Endothelial cell of umbilical vein (primary cell): Measurements from ENCODE around the gene PIN1. TPM values are rescaled to one million over a fixed set of nuclear protein-coding genes. Genes with fewer than 3 reads are reported as not detected.

Experiments used
- BruUV-seq: library from RNA; stranded (reverse); fragments of 400-500 nt; replicated peaks from 2 replicates; lab custom pipeline; 2021; lab: Mats Ljungman, UMichigan
- CTCF ChIA-PET: fragments of 300-600, 350-600 bp; sonication (Branson Sonifier 250); formaldehyde crosslinking; loops from one replicate; lab custom pipeline; 2021; ENCODE audit warnings: antibody characterized with exemption, inconsistent platforms; lab: Charles Lee
- POLR2A ChIA-PET: fragments of 300-600, 350-600 bp; sonication (Branson Sonifier 250); formaldehyde crosslinking; loops from one replicate; lab custom pipeline; 2021; ENCODE audit warnings: antibody characterized with exemption, inconsistent platforms; lab: Charles Lee
- DNase-seq: peaks from one replicate; pipeline ENCODE4 v3.0.0-alpha.2; 2011; ENCODE audit warnings: low read depth, low spot score
- FAIRE-seq: peaks from 2 replicates; lab custom pipeline; 2011; peaks lifted over from hg19 to GRCh38; lab: Jason Lieb, UNC
- H2AFZ ChIP-seq: 2 replicates; pipeline ENCODE4 v1.6.0; 2012; ENCODE audit warnings: low read depth, low read length, control low read depth, inconsistent platforms
- H3K27ac ChIP-seq: 2 replicates; pipeline ENCODE4 v1.5.1; 2011; ENCODE audit warnings: low read depth, mild to moderate bottlenecking, control low read depth, low read length, moderate library complexity; ENCODE audit not compliant: insufficient read depth
- H3K27me3 ChIP-seq, 2 experiments: 2 replicates each; pipeline versions ENCODE4 v1.6.0 to v1.6.1; 2011; ENCODE audit warnings: low read length in 2 of 2, mixed read lengths in 1 of 2; ENCODE audit not compliant: control insufficient read depth in 2 of 2, insufficient read depth in 2 of 2
- H3K36me3 ChIP-seq, 2 experiments: 2 replicates in 1 of 2; 3 replicates in 1 of 2; pipeline ENCODE4 v1.5.1; 2011; ENCODE audit warnings: low read length in 2 of 2, mild to moderate bottlenecking in 1 of 2, moderate library complexity in 1 of 2; ENCODE audit not compliant: control insufficient read depth in 2 of 2, insufficient read depth in 2 of 2; ENCODE audit errors: extremely low read depth in 1 of 2
- H3K4me1 ChIP-seq: 3 replicates; pipeline ENCODE4 v1.5.1; 2011; ENCODE audit warnings: mild to moderate bottlenecking, low read length; ENCODE audit not compliant: control insufficient read depth, insufficient read depth; ENCODE audit errors: extremely low read depth
- H3K4me2 ChIP-seq: 2 replicates; pipeline ENCODE4 v1.6.1; 2011; ENCODE audit warnings: low read length, control low read depth, mixed read lengths; ENCODE audit not compliant: insufficient read depth
- H3K4me3 ChIP-seq, 3 experiments: fragments of 200-600 bp in 1 of 3; sonication (generic), shearing (Covaris generic) in 1 of 3; replicated peaks in 1 of 3; 2 replicates each; pipeline ENCODE4 v1.5.1; 2011 to 2016; ENCODE audit warnings: control low read depth in 3 of 3, low read length in 3 of 3, mild to moderate bottlenecking in 2 of 3, inconsistent platforms in 1 of 3, low read depth in 1 of 3, moderate library complexity in 1 of 3; ENCODE audit not compliant: insufficient read depth in 1 of 3
- H3K79me2 ChIP-seq: 2 replicates; pipeline ENCODE4 v1.6.0; 2012; ENCODE audit warnings: low read length, inconsistent platforms; ENCODE audit not compliant: control insufficient read depth, insufficient read depth
- H3K9ac ChIP-seq: replicated peaks from 2 replicates; pipeline ENCODE3; 2011; ENCODE audit warnings: low read length, control low read depth; ENCODE audit not compliant: insufficient read depth; ENCODE audit errors: extremely low read depth
- H3K9me1 ChIP-seq: replicated peaks from 3 replicates; pipeline ENCODE4 v1.6.0; 2011; ENCODE audit warnings: mild to moderate bottlenecking, low read length; ENCODE audit not compliant: control insufficient read depth, insufficient read depth; ENCODE audit errors: extremely low read depth
- H3K9me3 ChIP-seq: replicated peaks from 2 replicates; pipeline ENCODE4 v1.5.1; 2012; ENCODE audit warnings: low read length, inconsistent platforms; ENCODE audit not compliant: control insufficient read depth, insufficient read depth
- H4K20me1 ChIP-seq: replicated peaks from 2 replicates; pipeline ENCODE3; 2011; ENCODE audit warnings: mild to moderate bottlenecking, low read length; ENCODE audit not compliant: control insufficient read depth, insufficient read depth; ENCODE audit errors: extremely low read depth
- CTCF ChIP-seq, 2 donors: IDR thresholded peaks; 1 replicate in 1 of 2; 2 replicates in 1 of 2; pipeline ENCODE4 v1.5.1; 2011; ENCODE audit warnings: low read length in 2 of 2, mild to moderate bottlenecking in 2 of 2, moderate library complexity in 2 of 2, control low read depth in 1 of 2, inconsistent platforms in 1 of 2, low read depth in 1 of 2; ENCODE audit not compliant: insufficient read depth in 1 of 2; ENCODE audit errors: extremely low read depth in 1 of 2
- EZH2 ChIP-seq: IDR thresholded peaks from 2 replicates; pipeline ENCODE4 v1.6.1; 2012; ENCODE audit warnings: borderline replicate concordance, low read depth, mild to moderate bottlenecking, moderate library complexity, low read length, inconsistent platforms; ENCODE audit not compliant: severe bottlenecking
- FOS ChIP-seq: IDR thresholded peaks from 2 replicates; pipeline ENCODE4 v1.6.1; 2011; ENCODE audit warnings: mild to moderate bottlenecking, low read length, moderate library complexity, borderline replicate concordance; ENCODE audit not compliant: insufficient read depth
- GATA2 ChIP-seq: IDR thresholded peaks from 2 replicates; pipeline ENCODE4 v1.7.0; 2011; ENCODE audit warnings: low read depth, mild to moderate bottlenecking, moderate library complexity, mixed read lengths, low read length; ENCODE audit not compliant: insufficient read length, insufficient read depth
- JUN ChIP-seq: IDR thresholded peaks from 2 replicates; pipeline ENCODE4 v1.6.1; 2011; ENCODE audit warnings: borderline replicate concordance, low read depth; ENCODE audit not compliant: insufficient read length, insufficient read depth
- MAX ChIP-seq: IDR thresholded peaks from 2 replicates; pipeline ENCODE4 v1.6.1; 2011; ENCODE audit not compliant: insufficient read depth, insufficient read length
- POLR2A ChIP-seq: IDR thresholded peaks from 2 replicates; pipeline ENCODE4 v1.6.1; 2012; ENCODE audit warnings: low read depth, mild to moderate bottlenecking, control low read depth, low read length
- POLR2AphosphoS5 ChIP-seq: IDR thresholded peaks from 2 replicates; pipeline ENCODE4 v1.6.1; 2012; ENCODE audit warnings: low read depth, mild to moderate bottlenecking, control low read depth, low read length, moderate library complexity; ENCODE audit not compliant: insufficient read depth
- dilution Hi-C: fragments of 300-500 bp; cut with MboI; formaldehyde crosslinking; loops from one replicate; pipeline ENCODE4 v1.15.0; 2019; ENCODE audit warnings: low sequenced_read_pairs; ENCODE audit not compliant: extremely low pct_ligation_motif_present
- intact Hi-C: fragments of 100-400 bp; cut with micrococcal nuclease; formaldehyde crosslinking; loops from one replicate; pipeline ENCODE4 v1.10.0; 2022
- polyA plus RNA-seq, 4 experiments: library from polyadenylated mRNA; depleted of rRNA in 3 of 4; stranded (reverse) in 3 of 4; unstranded in 1 of 4; fragments of >200 nt; gene quantifications; 2 replicates each; pipeline versions ENCODE4 v1.2.1 to v1.2.3, GENCODE V29; 2011 to 2012; ENCODE audit warnings: missing spikeins in 1 of 4
- total RNA-seq: library from RNA; stranded (reverse); gene quantifications from 2 replicates; pipeline ENCODE4 v1.2.3, GENCODE V29; 2021

Gene PIN1
- total and polyA plus RNA-seq, 2 donors (not counting 3 experiments of a cell fraction or from before 2014, with no cell fraction given), result 97.4 to 115 TPM

- ChIA-PET CTCF (interaction anchor here (0.9 kb wide), 1 partner anchor 23 kb away, joined by 3 read pairs; no protein-coding TSS in a partner anchor), POLR2A (interaction anchor here (1.3 kb wide), 1 partner anchor 9 kb away, joined by 5 read pairs; the partner anchor contains the start of gene UBL5)
- dilution Hi-C loops, result no loop called here
- H3K79me2 ChIP-seq, result peaks cover 28% of the 10 kb centered on the region
- H3K4me2 ChIP-seq, result peak overlapping the region; percentile 85
- peaks cover 12% of the 10 kb centered on the region for H3K4me1 ChIP-seq
- peak overlapping the region; percentile 88 for H3K9ac ChIP-seq
- H3K27me3 ChIP-seq, result no peaks in the 10 kb centered on the region
- H3K9me3 ChIP-seq, result no peaks in the 10 kb centered on the region
- H3K4me3 ChIP-seq, result peak overlapping the region; percentile 42 to 82 (median 74)
- intact Hi-C loops, result no loop called here
- H3K36me3 ChIP-seq, result no peaks in the 10 kb centered on the region
- H3K27ac ChIP-seq, result peak overlapping the region; percentile 56
- FAIRE-seq, result no peak
- peak overlapping the region; percentile 18 for H2AFZ ChIP-seq
- H3K9me1 ChIP-seq, result no peaks in the 10 kb centered on the region
- TF ChIP-seq FOS, result no peak
- no peak for TF ChIP-seq EZH2
- no peak for TF ChIP-seq POLR2AphosphoS5
- no peak for TF ChIP-seq POLR2A
- TF ChIP-seq MAX, result no peak
- no peak for TF ChIP-seq GATA2
- TF ChIP-seq JUN, result no peak
- TF ChIP-seq CTCF (IDR thresholded peaks at IDR 0.05; ENCODE audit: extremely low read depth in 1 of 2, insufficient read depth in 1 of 2, low read depth in 1 of 2, low read length in 2 of 2), result no peak
- DNase-seq, result peak; percentile 10
- BruUV-seq, result TSS peak; percentile 38
- no peaks in the 10 kb centered on the region for H4K20me1 ChIP-seq
These were observed 16.9 kb upstream of the PIN1 start for GRCh38 chr19:9818175-9818733.
